ENCODE results near the gene ADGRL3.

ADGRL3 gene

GRCh38 chr4:61292322-61292721 is 92.2 kb downstream of the ADGRL3 start:
- Histone ChIP-seq H3K4me1 (ENCODE audit: insufficient read depth, low read length) (no peaks in the 10 kb centered on the region), H3K27me3 (ENCODE audit: control insufficient read depth in 1 of 2, insufficient read depth in 2 of 2, low read length in 2 of 2) (no peaks in the 10 kb centered on the region), H3K9me3 (ENCODE audit: low read length) (no peaks in the 10 kb centered on the region), H3K4me3 (ENCODE audit: low read depth in 1 of 2, low read length in 2 of 2) (no peak overlapping the region), H3K36me3 (ENCODE audit: insufficient read depth, low read length) (no peaks in the 10 kb centered on the region), H3K27ac (ENCODE audit: low read depth, low read length) (no peak overlapping the region), H3K9ac (ENCODE audit: low read length) (no peak overlapping the region)

GRCh38 chr4:61293707-61294400 is 93.7 kb downstream of the ADGRL3 start:
- no peak overlapping the region for H3K9ac ChIP-seq (ENCODE audit: low read length)
- no peak overlapping the region for H3K4me3 ChIP-seq (ENCODE audit: low read depth in 1 of 2, low read length in 2 of 2)
- no peaks in the 10 kb centered on the region for H3K9me3 ChIP-seq (ENCODE audit: low read length)
- no peaks in the 10 kb centered on the region for H3K36me3 ChIP-seq (ENCODE audit: insufficient read depth, low read length)
- H3K27me3 ChIP-seq (ENCODE audit: control insufficient read depth in 1 of 2, insufficient read depth in 2 of 2, low read length in 2 of 2): no peaks in the 10 kb centered on the region
- no peaks in the 10 kb centered on the region for H3K4me1 ChIP-seq (ENCODE audit: insufficient read depth, low read length)
- H3K27ac ChIP-seq (ENCODE audit: low read depth, low read length): no peak overlapping the region

- Histone ChIP-seq H3K9me3 (ENCODE audit: low read length) (no peaks in the 10 kb centered on the region), H3K4me3 (ENCODE audit: low read depth in 1 of 2, low read length in 2 of 2) (no peak overlapping the region), H3K36me3 (ENCODE audit: insufficient read depth, low read length) (no peaks in the 10 kb centered on the region), H3K4me1 (ENCODE audit: insufficient read depth, low read length) (no peaks in the 10 kb centered on the region), H3K9ac (ENCODE audit: low read length) (no peak overlapping the region), H3K27me3 (ENCODE audit: control insufficient read depth in 1 of 2, insufficient read depth in 2 of 2, low read length in 2 of 2) (no peaks in the 10 kb centered on the region), H3K27ac (ENCODE audit: low read depth, low read length) (no peak overlapping the region)
Observed at GRCh38 chr4:61294936-61295335, 94.8 kb downstream of the ADGRL3 start.

- Histone ChIP-seq H3K4me1 (ENCODE audit: insufficient read depth, low read length) (no peaks in the 10 kb centered on the region), H3K27me3 (ENCODE audit: control insufficient read depth in 1 of 2, insufficient read depth in 2 of 2, low read length in 2 of 2) (no peaks in the 10 kb centered on the region), H3K9ac (ENCODE audit: low read length) (no peak overlapping the region), H3K9me3 (ENCODE audit: low read length) (no peaks in the 10 kb centered on the region), H3K36me3 (ENCODE audit: insufficient read depth, low read length) (no peaks in the 10 kb centered on the region), H3K27ac (ENCODE audit: low read depth, low read length) (no peak overlapping the region), H3K4me3 (ENCODE audit: low read depth in 1 of 2, low read length in 2 of 2) (no peak overlapping the region)
Observed at GRCh38 chr4:61296144-61296543, 96.0 kb downstream of the ADGRL3 start.

GRCh38 chr4:61298178-61298740 is 98.1 kb downstream of the ADGRL3 start:
- Histone ChIP-seq H3K27ac (ENCODE audit: low read depth, low read length) (no peak overlapping the region), H3K9me3 (ENCODE audit: low read length) (no peaks in the 10 kb centered on the region)

GRCh38 chr4:61299316-61299715 is 99.2 kb downstream of the ADGRL3 start:
- H3K9me3 ChIP-seq (ENCODE audit: low read length): no peaks in the 10 kb centered on the region
- no peak overlapping the region for H3K4me3 ChIP-seq (ENCODE audit: low read depth in 1 of 2, low read length in 2 of 2)
- H3K27ac ChIP-seq (ENCODE audit: low read depth, low read length): no peak overlapping the region
- no peaks in the 10 kb centered on the region for H3K36me3 ChIP-seq (ENCODE audit: insufficient read depth, low read length)
- H3K9ac ChIP-seq (ENCODE audit: low read length): no peak overlapping the region
- no peaks in the 10 kb centered on the region for H3K4me1 ChIP-seq (ENCODE audit: insufficient read depth, low read length)
- H3K27me3 ChIP-seq (ENCODE audit: control insufficient read depth in 1 of 2, insufficient read depth in 2 of 2, low read length in 2 of 2): no peaks in the 10 kb centered on the region

More at GRCh38 chr4:61298178-61298740, 98.1 kb downstream of the ADGRL3 start:
- Histone ChIP-seq H3K4me3 (ENCODE audit: low read depth in 1 of 2, low read length in 2 of 2) (no peak overlapping the region), H3K36me3 (ENCODE audit: insufficient read depth, low read length) (no peaks in the 10 kb centered on the region), H3K27me3 (ENCODE audit: control insufficient read depth in 1 of 2, insufficient read depth in 2 of 2, low read length in 2 of 2) (no peaks in the 10 kb centered on the region), H3K4me1 (ENCODE audit: insufficient read depth, low read length) (no peaks in the 10 kb centered on the region), H3K9ac (ENCODE audit: low read length) (no peak overlapping the region)

GRCh38 chr4:61300266-61300844 is 100.2 kb downstream of the ADGRL3 start:
- H3K4me1 ChIP-seq (ENCODE audit: insufficient read depth, low read length): no peaks in the 10 kb centered on the region
- H3K27ac ChIP-seq (ENCODE audit: low read depth, low read length): no peak overlapping the region
- no peaks in the 10 kb centered on the region for H3K27me3 ChIP-seq (ENCODE audit: control insufficient read depth in 1 of 2, insufficient read depth in 2 of 2, low read length in 2 of 2)
- no peak overlapping the region for H3K4me3 ChIP-seq (ENCODE audit: low read depth in 1 of 2, low read length in 2 of 2)
- no peaks in the 10 kb centered on the region for H3K36me3 ChIP-seq (ENCODE audit: insufficient read depth, low read length)
- no peaks in the 10 kb centered on the region for H3K9me3 ChIP-seq (ENCODE audit: low read length)
- H3K9ac ChIP-seq (ENCODE audit: low read length): no peak overlapping the region

GRCh38 chr4:61301271-61301670 is 101.1 kb downstream of the ADGRL3 start:
- Histone ChIP-seq H3K27me3 (ENCODE audit: control insufficient read depth in 1 of 2, insufficient read depth in 2 of 2, low read length in 2 of 2) (no peaks in the 10 kb centered on the region), H3K4me3 (ENCODE audit: low read depth in 1 of 2, low read length in 2 of 2) (no peak overlapping the region), H3K4me1 (ENCODE audit: insufficient read depth, low read length) (no peaks in the 10 kb centered on the region), H3K9ac (ENCODE audit: low read length) (no peak overlapping the region), H3K27ac (ENCODE audit: low read depth, low read length) (no peak overlapping the region), H3K9me3 (ENCODE audit: low read length) (no peaks in the 10 kb centered on the region), H3K36me3 (ENCODE audit: insufficient read depth, low read length) (no peaks in the 10 kb centered on the region)

- Histone ChIP-seq H3K9me3 (ENCODE audit: low read length) (no peaks in the 10 kb centered on the region), H3K36me3 (ENCODE audit: insufficient read depth, low read length) (no peaks in the 10 kb centered on the region), H3K27me3 (ENCODE audit: control insufficient read depth in 1 of 2, insufficient read depth in 2 of 2, low read length in 2 of 2) (no peaks in the 10 kb centered on the region), H3K4me3 (ENCODE audit: low read depth in 1 of 2, low read length in 2 of 2) (no peak overlapping the region), H3K27ac (ENCODE audit: low read depth, low read length) (no peak overlapping the region), H3K9ac (ENCODE audit: low read length) (no peak overlapping the region), H3K4me1 (ENCODE audit: insufficient read depth, low read length) (no peaks in the 10 kb centered on the region)
Observed at GRCh38 chr4:61308033-61308432, 107.9 kb downstream of the ADGRL3 start.

GRCh38 chr4:61309616-61310015 is 109.5 kb downstream of the ADGRL3 start:
- no peaks in the 10 kb centered on the region for H3K36me3 ChIP-seq (ENCODE audit: insufficient read depth, low read length)
- H3K9ac ChIP-seq (ENCODE audit: low read length): no peak overlapping the region
- no peaks in the 10 kb centered on the region for H3K4me1 ChIP-seq (ENCODE audit: insufficient read depth, low read length)
- no peaks in the 10 kb centered on the region for H3K27me3 ChIP-seq (ENCODE audit: control insufficient read depth in 1 of 2, insufficient read depth in 2 of 2, low read length in 2 of 2)
- no peak overlapping the region for H3K4me3 ChIP-seq (ENCODE audit: low read depth in 1 of 2, low read length in 2 of 2)
- H3K9me3 ChIP-seq (ENCODE audit: low read length): no peaks in the 10 kb centered on the region
- no peak overlapping the region for H3K27ac ChIP-seq (ENCODE audit: low read depth, low read length)

GRCh38 chr4:61312526-61312925 is 112.4 kb downstream of the ADGRL3 start:
- H3K27ac ChIP-seq (ENCODE audit: low read depth, low read length): no peak overlapping the region
- H3K4me1 ChIP-seq (ENCODE audit: insufficient read depth, low read length): no peaks in the 10 kb centered on the region
- no peak overlapping the region for H3K9ac ChIP-seq (ENCODE audit: low read length)
- H3K9me3 ChIP-seq (ENCODE audit: low read length): no peaks in the 10 kb centered on the region
- no peaks in the 10 kb centered on the region for H3K27me3 ChIP-seq (ENCODE audit: control insufficient read depth in 1 of 2, insufficient read depth in 2 of 2, low read length in 2 of 2)
- no peak overlapping the region for H3K4me3 ChIP-seq (ENCODE audit: low read depth in 1 of 2, low read length in 2 of 2)
- H3K36me3 ChIP-seq (ENCODE audit: insufficient read depth, low read length): no peaks in the 10 kb centered on the region

- H3K4me3 ChIP-seq (ENCODE audit: low read depth in 1 of 2, low read length in 2 of 2): no peak overlapping the region
Observed at GRCh38 chr4:61318431-61318830, 118.3 kb downstream of the ADGRL3 start.

More at GRCh38 chr4:61318431-61318830, 118.3 kb downstream of the ADGRL3 start:
- Histone ChIP-seq H3K36me3 (ENCODE audit: insufficient read depth, low read length) (no peaks in the 10 kb centered on the region), H3K4me1 (ENCODE audit: insufficient read depth, low read length) (no peaks in the 10 kb centered on the region), H3K27me3 (ENCODE audit: control insufficient read depth in 1 of 2, insufficient read depth in 2 of 2, low read length in 2 of 2) (no peaks in the 10 kb centered on the region), H3K9me3 (ENCODE audit: low read length) (no peaks in the 10 kb centered on the region), H3K27ac (ENCODE audit: low read depth, low read length) (no peak overlapping the region), H3K9ac (ENCODE audit: low read length) (no peak overlapping the region)

Measured in muscle layer of colon (tissue), 2 donors.